Vein endothelial cell (primary cell): ENCODE results near the gene ADGRD2. TPM values are rescaled to one million over a fixed set of nuclear protein-coding genes. Genes with fewer than 3 reads are reported as not detected.

ENCODE experiments used
- total RNA-seq: library from RNA; depleted of rRNA; stranded (reverse); fragments of >200 nt; gene quantifications from 2 replicates; pipeline ENCODE4 v1.2.3, GENCODE V29; 2012

Gene ADGRD2
- not detected in 2 replicates for total RNA-seq

GRCh38 chr9:124450241-124450924 lies at the start of gene ADGRD2:
ADGRD2 (plus strand) TSS chr9:124450451; CDS start chr9:124451667, 1,216 bp downstream.

GRCh38 chr9:124415102-124415851 lies 35.0 kb upstream of the ADGRD2 start, which contains the start of gene PSMB7:
PSMB7 (minus strand) TSS chr9:124415442; CDS start chr9:124415425, 17 bp downstream.

GRCh38 chr9:124506931-124507879 lies 57.0 kb downstream of the ADGRD2 start, which contains the start of gene NR5A1:
NR5A1 (minus strand) TSS chr9:124507399; CDS start chr9:124503395, 4,004 bp downstream.

Other genes starting within 250 kb of the ADGRD2 start
- 31.4 and 52.3 TPM in 2 replicates for gene NEK6, start 192.5 kb upstream of the ADGRD2 start, total RNA-seq
- gene PSMB7, start 35.0 kb upstream of the ADGRD2 start, total RNA-seq: 189 and 193 TPM in 2 replicates
- gene NR5A1, start 56.9 kb downstream of the ADGRD2 start, total RNA-seq: not detected in 2 replicates